Measurements from ENCODE around the gene HIGD1A. TPM values are rescaled to one million over a fixed set of nuclear protein-coding genes. Genes with fewer than 3 reads are reported as not detected.

HIGD1A gene
- total RNA-seq, 2 experiments from 2014 or later: 60.4 to 75.8 TPM

DNA sequence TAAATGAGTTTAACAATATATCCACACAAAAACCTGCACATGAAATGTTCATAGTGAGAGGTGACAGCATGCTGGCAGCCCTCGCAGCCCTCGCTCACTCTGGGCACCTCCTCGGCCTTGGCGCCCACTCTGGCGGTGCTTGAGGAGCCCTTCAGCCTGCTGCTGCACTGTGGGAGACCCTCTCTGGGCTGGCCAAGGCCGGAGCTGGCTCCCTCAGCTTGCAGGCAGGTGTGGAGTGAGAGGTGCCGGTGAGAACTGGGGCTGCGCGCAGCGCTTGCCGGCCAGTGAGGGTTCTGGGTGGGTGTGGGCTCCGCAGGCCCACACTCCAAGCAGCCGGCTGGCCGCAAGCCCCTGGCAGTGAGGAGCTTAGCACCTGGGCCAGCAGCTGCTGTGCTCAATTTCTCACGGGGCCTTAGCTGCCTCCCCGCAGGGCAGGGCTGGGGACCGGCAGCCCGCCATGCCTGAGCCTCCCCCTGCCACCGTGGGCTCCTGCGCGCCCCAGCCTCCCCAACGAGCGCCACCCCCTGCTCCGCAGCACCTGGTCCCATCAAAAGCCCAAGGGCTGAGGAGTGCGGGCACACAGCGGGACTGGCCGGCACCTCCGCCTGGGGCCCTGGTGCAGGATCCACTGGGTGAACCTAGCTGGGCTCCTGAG lies 34.7 kb downstream of the HIGD1A start:
- ChIA-PET POLR2A (interaction anchor here (0.6 kb wide), 1 partner anchor 217 kb away, joined by 4 read pairs; no protein-coding TSS in a partner anchor), CTCF (ENCODE audit: unreplicated experiment) (no interaction called here)
- TF ChIP-seq, protein P1, sequence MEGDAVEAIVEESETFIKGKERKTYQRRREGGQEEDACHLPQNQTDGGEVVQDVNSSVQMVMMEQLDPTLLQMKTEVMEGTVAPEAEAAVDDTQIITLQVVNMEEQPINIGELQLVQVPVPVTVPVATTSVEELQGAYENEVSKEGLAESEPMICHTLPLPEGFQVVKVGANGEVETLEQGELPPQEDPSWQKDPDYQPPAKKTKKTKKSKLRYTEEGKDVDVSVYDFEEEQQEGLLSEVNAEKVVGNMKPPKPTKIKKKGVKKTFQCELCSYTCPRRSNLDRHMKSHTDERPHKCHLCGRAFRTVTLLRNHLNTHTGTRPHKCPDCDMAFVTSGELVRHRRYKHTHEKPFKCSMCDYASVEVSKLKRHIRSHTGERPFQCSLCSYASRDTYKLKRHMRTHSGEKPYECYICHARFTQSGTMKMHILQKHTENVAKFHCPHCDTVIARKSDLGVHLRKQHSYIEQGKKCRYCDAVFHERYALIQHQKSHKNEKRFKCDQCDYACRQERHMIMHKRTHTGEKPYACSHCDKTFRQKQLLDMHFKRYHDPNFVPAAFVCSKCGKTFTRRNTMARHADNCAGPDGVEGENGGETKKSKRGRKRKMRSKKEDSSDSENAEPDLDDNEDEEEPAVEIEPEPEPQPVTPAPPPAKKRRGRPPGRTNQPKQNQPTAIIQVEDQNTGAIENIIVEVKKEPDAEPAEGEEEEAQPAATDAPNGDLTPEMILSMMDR (conservative IDR thresholded peaks at IDR 0.05; ENCODE audit: low read length): no peak
- no peak overlapping the region for H3K4me3 ChIP-seq (ENCODE audit: low read depth, low read length, poor library complexity, severe bottlenecking)
- H4K20me1 ChIP-seq (ENCODE audit: insufficient read depth, low read length): no peaks in the 10 kb centered on the region
- H3K4me2 ChIP-seq (ENCODE audit: low read length): no peak overlapping the region
- H2AFZ ChIP-seq (ENCODE audit: low read length): no peak overlapping the region
- no peaks in the 10 kb centered on the region for H3K4me1 ChIP-seq (ENCODE audit: insufficient read depth, low read length, poor library complexity, severe bottlenecking)
- no peaks in the 10 kb centered on the region for H3K36me3 ChIP-seq (ENCODE audit: insufficient read depth, low read length)
- DNase-seq (ENCODE audit: low spot score): no peak
- no peak overlapping the region for H3K27ac ChIP-seq (ENCODE audit: low read depth, low read length, poor library complexity, severe bottlenecking)
- no peaks in the 10 kb centered on the region for H3K9me3 ChIP-seq (ENCODE audit: low read length)
- H3K9me2 ChIP-seq (ENCODE audit: insufficient read depth, low read length): no peaks in the 10 kb centered on the region
- intact Hi-C loops (cut with micrococcal nuclease; ENCODE audit: unreplicated experiment): no loop called here
- no peaks in the 10 kb centered on the region for H3K79me2 ChIP-seq (ENCODE audit: insufficient read depth, low read depth, low read length)
- no TSS peak for BruUV-seq (replicated peaks)

DNA sequence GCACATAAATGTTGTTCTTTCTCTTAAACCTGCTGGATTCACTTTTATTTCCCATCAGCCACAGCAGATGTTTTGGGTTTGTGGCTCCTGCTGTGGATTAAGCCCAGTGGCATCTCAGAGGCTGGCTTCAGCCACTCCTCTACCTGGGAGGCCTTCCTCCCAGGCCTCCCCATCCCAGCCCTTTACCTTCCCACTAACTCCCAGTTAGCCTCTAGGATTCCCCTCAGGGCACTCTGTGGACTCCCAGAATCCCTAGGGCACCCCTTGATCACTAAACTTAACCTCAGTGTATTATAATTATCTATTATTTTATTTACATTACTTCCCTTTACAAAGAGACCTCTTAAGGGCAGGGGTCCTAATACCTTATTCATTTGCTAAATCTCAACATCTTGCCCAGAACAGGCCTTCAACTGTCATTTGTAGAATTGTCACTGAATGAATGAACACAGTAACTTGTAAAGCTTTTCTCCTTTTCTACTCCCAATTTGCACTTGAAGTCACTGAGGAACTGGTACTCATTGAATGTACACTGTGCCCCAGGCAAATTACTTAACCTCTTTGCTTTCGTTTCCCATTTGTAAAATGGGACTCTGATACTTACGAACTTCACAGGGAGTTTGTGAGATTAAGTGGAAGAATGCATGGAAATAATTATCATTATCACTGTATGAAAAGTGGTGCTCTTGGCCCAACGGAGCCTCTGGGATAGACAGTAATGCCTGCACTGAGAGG lies 39.6 kb downstream of the HIGD1A start:
- intact Hi-C loops (cut with micrococcal nuclease; ENCODE audit: unreplicated experiment): no loop called here
- no peaks in the 10 kb centered on the region for H3K79me2 ChIP-seq (ENCODE audit: insufficient read depth, low read depth, low read length)
- TF ChIP-seq, protein P1 (conservative IDR thresholded peaks at IDR 0.05; ENCODE audit: low read length): no peak
- TF ChIP-seq EZH2phosphoT487 (IDR thresholded peaks at IDR 0.05; ENCODE audit: borderline replicate concordance, low read depth, low read length): no peak
- H3K9me2 ChIP-seq (ENCODE audit: insufficient read depth, low read length): no peaks in the 10 kb centered on the region
- POLR2A ChIA-PET: no interaction called here
- no TSS peak for BruUV-seq (replicated peaks)
- no peaks in the 10 kb centered on the region for H4K20me1 ChIP-seq (ENCODE audit: insufficient read depth, low read length)
- H3K4me2 ChIP-seq (ENCODE audit: low read length): no peak overlapping the region
- H3K4me1 ChIP-seq (ENCODE audit: insufficient read depth, low read length, poor library complexity, severe bottlenecking): no peaks in the 10 kb centered on the region
- H3K27ac ChIP-seq (ENCODE audit: low read depth, low read length, poor library complexity, severe bottlenecking): no peak overlapping the region
- CTCF ChIA-PET (ENCODE audit: unreplicated experiment): no interaction called here
- H3K4me3 ChIP-seq (ENCODE audit: low read depth, low read length, poor library complexity, severe bottlenecking): no peak overlapping the region
- H3K9me3 ChIP-seq (ENCODE audit: low read length): no peaks in the 10 kb centered on the region
- DNase-seq (ENCODE audit: low spot score): no peak
- H2AFZ ChIP-seq (ENCODE audit: low read length): no peak overlapping the region
- no peaks in the 10 kb centered on the region for H3K36me3 ChIP-seq (ENCODE audit: insufficient read depth, low read length)

DNA sequence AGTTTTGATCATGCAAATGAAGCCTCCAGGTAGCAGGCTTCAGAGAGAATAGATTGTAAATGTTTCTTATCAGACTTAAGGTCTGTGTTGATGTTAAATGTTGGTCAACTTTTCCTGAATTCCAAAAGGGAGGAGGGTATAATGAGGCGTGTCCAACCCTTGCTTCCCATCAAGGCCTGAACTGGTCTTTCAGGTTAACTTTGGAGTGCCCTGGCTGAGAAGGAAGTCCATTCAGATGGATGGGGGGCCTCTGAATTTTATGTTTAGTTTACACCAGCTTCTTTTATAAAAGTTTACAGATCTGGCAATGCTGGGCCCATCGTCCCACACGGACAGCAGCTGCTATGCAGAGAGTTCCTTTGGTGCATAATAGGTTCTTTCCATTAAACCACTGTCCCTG lies 40.2 kb downstream of the HIGD1A start:
- H3K27ac ChIP-seq (ENCODE audit: low read depth, low read length, poor library complexity, severe bottlenecking): no peak overlapping the region
- DNase-seq (ENCODE audit: low spot score): no peak
- TF ChIP-seq, protein P1 (conservative IDR thresholded peaks at IDR 0.05; ENCODE audit: low read length): no peak
- no peak for TF ChIP-seq EZH2phosphoT487 (IDR thresholded peaks at IDR 0.05; ENCODE audit: borderline replicate concordance, low read depth, low read length)
- BruUV-seq (replicated peaks): no TSS peak
- H3K4me3 ChIP-seq (ENCODE audit: low read depth, low read length, poor library complexity, severe bottlenecking): no peak overlapping the region
- no peaks in the 10 kb centered on the region for H3K36me3 ChIP-seq (ENCODE audit: insufficient read depth, low read length)
- H3K4me1 ChIP-seq (ENCODE audit: insufficient read depth, low read length, poor library complexity, severe bottlenecking): no peaks in the 10 kb centered on the region
- no peak overlapping the region for H2AFZ ChIP-seq (ENCODE audit: low read length)
- POLR2A ChIA-PET: no interaction called here
- no peak overlapping the region for H3K4me2 ChIP-seq (ENCODE audit: low read length)
- no peaks in the 10 kb centered on the region for H3K9me3 ChIP-seq (ENCODE audit: low read length)
- intact Hi-C loops (cut with micrococcal nuclease; ENCODE audit: unreplicated experiment): no loop called here
- CTCF ChIA-PET (ENCODE audit: unreplicated experiment): no interaction called here
- no peaks in the 10 kb centered on the region for H3K79me2 ChIP-seq (ENCODE audit: insufficient read depth, low read depth, low read length)
- H3K9me2 ChIP-seq (ENCODE audit: insufficient read depth, low read length): no peaks in the 10 kb centered on the region
- H4K20me1 ChIP-seq (ENCODE audit: insufficient read depth, low read length): no peaks in the 10 kb centered on the region

Measured in OCI-LY7 (cell line).